HTR-8/SVneo (cell line): ENCODE data around the gene ANKRD63.

Source experiments
- DNase-seq: peaks from one replicate; pipeline ENCODE4 v3.0.0; 2011; ENCODE audit warnings: low spot score, mixed read lengths; ENCODE audit not compliant: insufficient read length
- FAIRE-seq: peaks from 2 replicates; lab custom pipeline; 2011; peaks lifted over from hg19 to GRCh38; lab: Jason Lieb, UNC

Gene ANKRD63

GRCh38 chr15:40282869-40283614 is at the start of gene ANKRD63:
ANKRD63 (minus strand) TSS chr15:40283064; CDS start chr15:40282586, 478 bp downstream.
- FAIRE-seq, result peak; percentile 4
- DNase-seq, result no peak

- no peak for FAIRE-seq
- DNase-seq, result no peak
Measured at GRCh38 chr15:40332113-40332781, 49.4 kb upstream of the ANKRD63 start.

- DNase-seq, result no peak
- FAIRE-seq, result no peak
Measured at GRCh38 chr15:40331637-40332036, 48.8 kb upstream of the ANKRD63 start.

- no peak for DNase-seq
- no peak for FAIRE-seq
Measured at GRCh38 chr15:40331026-40331425, 48.2 kb upstream of the ANKRD63 start.

GRCh38 chr15:40330368-40330836 is 47.5 kb upstream of the ANKRD63 start:
- DNase-seq (no peak), FAIRE-seq (no peak)

GRCh38 chr15:40329804-40330203 is 46.9 kb upstream of the ANKRD63 start:
- FAIRE-seq, result no peak

GRCh38 chr15:40328751-40329150 is 45.9 kb upstream of the ANKRD63 start:
- no peak for FAIRE-seq
- DNase-seq, result no peak

More at GRCh38 chr15:40329804-40330203, 46.9 kb upstream of the ANKRD63 start:
- no peak for DNase-seq

- DNase-seq, result no peak
- FAIRE-seq, result no peak
Measured at GRCh38 chr15:40328176-40328575, 45.3 kb upstream of the ANKRD63 start.

- FAIRE-seq, result no peak
- no peak for DNase-seq
Measured at GRCh38 chr15:40327457-40327856, 44.6 kb upstream of the ANKRD63 start.

- DNase-seq (no peak), FAIRE-seq (no peak)
Measured at GRCh38 chr15:40325700-40326099, 42.8 kb upstream of the ANKRD63 start.

- DNase-seq, result no peak
- no peak for FAIRE-seq
Measured at GRCh38 chr15:40325188-40325587, 42.3 kb upstream of the ANKRD63 start.

- DNase-seq, result no peak
- no peak for FAIRE-seq
Measured at GRCh38 chr15:40323953-40324937, 41.4 kb upstream of the ANKRD63 start.

GRCh38 chr15:40323239-40323952 is 40.5 kb upstream of the ANKRD63 start, which contains the start of gene INAFM2:
INAFM2 (plus strand) TSS chr15:40323692; CDS start chr15:40324056, 364 bp downstream.
- DNase-seq (peak; percentile 86), FAIRE-seq (peak; percentile 74)

GRCh38 chr15:40322531-40323238 is 39.8 kb upstream of the ANKRD63 start:
- FAIRE-seq (no peak), DNase-seq (no peak)

GRCh38 chr15:40320931-40321371 is 38.1 kb upstream of the ANKRD63 start:
- FAIRE-seq, result no peak
- peak; percentile 69 for DNase-seq

GRCh38 chr15:40320409-40320808 is 37.5 kb upstream of the ANKRD63 start:
- FAIRE-seq (no peak), DNase-seq (no peak)

GRCh38 chr15:40317580-40317979 is 34.7 kb upstream of the ANKRD63 start:
- FAIRE-seq (no peak), DNase-seq (no peak)

- FAIRE-seq (no peak), DNase-seq (no peak)
Measured at GRCh38 chr15:40316931-40317330, 34.1 kb upstream of the ANKRD63 start.

- FAIRE-seq (no peak), DNase-seq (no peak)
Measured at GRCh38 chr15:40314723-40315276, 31.9 kb upstream of the ANKRD63 start.
